Astrocyte of the hippocampus (primary cell): ENCODE data around the gene FHOD3.
"Not testable (repeated sequence)": the region's sequence is repeated elsewhere in the genome, so short reads cannot be mapped to it uniquely, and the experiment has no call there.

Experiments
- DNase-seq: peaks from one replicate; pipeline ENCODE4 v3.0.0; 2011; ENCODE audit warnings: low read depth, low spot score

The FHOD3 gene

DNA sequence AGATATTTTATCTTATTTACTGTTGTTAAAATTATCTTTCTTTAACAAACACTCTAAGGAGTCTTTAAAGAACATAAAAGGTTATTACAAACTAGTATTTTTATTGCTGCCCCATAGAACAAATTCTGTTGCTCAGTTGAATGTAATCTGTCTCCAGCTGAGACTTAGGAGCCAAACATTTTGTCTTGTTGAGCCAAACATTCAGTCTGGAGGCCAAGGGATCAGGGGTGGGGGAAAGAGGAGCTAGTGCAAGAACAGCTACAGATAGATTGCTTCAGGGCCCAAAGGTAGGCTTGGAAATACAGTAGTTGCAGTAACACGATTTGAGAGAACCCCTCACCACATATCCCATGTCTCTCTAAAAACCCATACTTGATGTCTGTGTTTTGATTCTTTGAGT lies 480.1 kb downstream of the FHOD3 start:
- no peak for DNase-seq

DNA sequence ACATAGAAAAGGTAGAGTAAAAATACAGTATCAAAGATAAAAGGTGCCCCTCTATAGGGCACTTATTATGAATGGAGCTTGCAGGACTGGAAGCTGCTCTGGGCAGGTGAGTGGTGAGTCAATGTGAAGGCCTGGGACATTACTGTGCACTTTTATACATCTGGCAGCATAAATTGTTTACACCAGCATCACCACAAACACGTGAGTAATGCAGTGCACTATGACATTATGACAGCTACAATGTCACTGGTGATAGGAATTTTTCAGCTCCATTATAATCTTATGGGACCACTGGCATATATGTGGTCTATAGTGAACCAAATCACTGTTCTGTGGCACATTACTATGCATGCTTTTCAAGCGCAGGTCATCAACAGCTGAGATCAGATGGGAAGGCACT lies 483.2 kb downstream of the FHOD3 start:
- peak; percentile 70 for DNase-seq

DNA sequence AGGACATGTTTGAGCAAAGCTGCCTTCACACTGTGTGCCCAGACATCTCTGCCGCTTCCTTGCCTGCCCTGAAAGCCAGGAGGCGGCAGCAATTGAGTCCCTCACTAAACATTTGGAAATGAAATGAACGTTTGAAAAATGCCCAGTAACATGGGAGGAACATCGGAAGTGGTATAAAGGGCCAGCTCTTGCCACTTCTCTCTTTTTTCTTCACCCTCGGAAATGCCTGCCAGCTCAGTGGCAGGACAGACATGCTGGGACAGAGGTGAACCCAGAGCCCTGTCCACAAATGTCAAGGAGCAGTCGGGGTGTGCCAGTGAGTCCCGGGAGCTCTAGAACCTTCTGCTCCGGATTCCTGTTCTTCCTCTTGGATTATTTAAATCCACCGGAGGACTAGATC lies 485.2 kb downstream of the FHOD3 start:
- DNase-seq: no peak

DNA sequence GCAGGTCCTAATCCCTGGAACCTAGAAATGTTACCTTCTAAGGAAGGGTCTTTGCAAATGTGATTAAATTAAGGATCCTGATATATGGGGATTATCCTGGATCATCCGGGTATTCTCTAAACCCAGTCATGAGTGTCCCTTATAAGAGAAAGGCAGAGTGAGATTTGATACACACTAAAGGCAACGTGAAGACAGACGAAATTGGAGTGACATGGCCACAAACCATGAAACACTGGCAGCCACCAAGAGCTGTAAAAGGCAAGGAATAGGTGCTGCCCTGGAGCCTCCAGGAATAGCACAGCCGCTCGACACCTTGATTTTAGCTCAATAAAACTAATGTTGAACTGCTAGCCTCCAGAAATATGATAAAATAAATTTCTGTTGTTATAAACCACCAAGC lies 486.3 kb downstream of the FHOD3 start:
- no peak for DNase-seq

DNA sequence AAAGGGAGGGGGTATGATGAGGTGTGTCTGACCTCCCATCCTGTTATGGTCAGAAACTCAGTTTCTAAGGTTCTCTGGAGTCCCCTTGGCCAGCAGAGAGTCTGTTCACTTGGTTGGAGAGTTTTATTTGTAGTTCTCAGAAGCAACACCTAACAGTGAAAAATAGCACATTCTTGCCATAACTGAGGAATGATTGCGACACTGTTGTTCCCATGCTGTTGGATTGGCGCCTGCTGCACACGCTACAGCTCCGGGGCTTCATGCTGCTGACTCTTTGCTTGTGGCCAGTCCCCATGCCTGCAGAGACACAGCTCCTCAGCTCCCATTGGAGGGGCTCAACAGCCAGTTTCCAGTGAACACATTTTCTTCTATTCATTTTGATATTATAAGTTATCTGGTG lies 489.2 kb downstream of the FHOD3 start:
- DNase-seq: peak; percentile 93

DNA sequence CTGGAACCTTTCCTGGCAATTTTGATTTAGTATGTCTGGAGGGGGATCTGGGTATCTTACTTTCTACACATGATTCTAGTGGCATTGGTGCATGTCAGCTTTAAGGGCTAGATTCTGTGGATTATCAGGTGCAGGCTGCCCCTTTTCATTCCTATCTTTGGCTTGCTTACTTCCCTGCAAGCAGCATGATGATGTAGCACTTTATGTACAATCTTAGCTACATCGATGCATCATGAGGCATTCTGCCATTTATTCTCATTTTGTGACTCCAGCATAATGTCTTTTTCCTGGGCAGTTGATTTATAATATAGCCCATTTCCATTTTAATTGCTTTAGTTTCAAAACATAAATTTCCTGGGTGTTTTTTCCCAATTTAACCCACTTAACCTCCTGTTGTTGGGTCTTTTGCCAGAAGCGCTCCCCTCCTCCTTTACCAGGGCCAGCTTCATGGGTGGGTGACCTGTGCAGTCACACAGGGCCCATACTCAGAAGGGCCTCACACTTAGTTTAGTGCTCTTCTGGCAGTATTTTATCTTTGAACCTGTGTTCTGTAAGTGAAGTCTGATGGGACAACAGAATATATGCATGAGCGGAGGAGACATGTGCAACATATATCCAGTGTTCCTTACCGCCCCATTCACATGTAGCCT lies 495.2 kb downstream of the FHOD3 start:
- DNase-seq: no peak

DNA sequence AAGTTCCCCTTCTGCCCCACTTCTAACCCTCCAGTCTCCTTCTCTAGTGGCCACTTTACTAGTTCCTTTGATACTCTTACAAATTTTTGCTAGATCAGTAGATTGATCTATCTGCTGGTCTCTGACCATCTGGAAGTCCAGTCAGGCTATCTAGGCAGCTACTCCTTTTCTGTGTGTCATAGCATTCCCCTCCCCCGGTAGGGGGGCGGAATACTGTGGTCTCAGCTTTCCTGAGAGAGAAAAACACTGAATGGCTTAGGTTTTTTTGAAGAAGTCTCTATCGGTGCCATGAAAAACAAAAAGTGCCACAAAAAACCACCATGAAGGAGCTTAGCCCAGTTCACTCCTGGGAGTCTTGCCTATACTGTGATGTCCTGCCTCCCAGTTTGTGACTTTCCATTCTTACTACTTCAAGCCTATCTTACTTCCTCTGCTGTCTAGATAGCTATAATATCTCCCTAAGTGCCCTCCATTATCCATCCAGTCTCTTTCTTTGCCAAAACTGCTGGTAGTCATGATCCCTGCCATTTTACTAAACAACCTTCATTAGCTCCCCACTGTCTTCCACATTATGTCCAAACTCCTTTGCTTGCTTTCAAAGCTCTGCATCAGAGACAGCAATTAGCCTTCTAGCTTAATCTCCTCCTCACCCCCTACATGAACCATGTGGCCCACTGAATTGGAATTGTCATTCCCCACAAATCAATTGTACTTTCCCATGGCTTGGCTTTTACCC lies 501.4 kb downstream of the FHOD3 start:
- peak; percentile 65 for DNase-seq

DNA sequence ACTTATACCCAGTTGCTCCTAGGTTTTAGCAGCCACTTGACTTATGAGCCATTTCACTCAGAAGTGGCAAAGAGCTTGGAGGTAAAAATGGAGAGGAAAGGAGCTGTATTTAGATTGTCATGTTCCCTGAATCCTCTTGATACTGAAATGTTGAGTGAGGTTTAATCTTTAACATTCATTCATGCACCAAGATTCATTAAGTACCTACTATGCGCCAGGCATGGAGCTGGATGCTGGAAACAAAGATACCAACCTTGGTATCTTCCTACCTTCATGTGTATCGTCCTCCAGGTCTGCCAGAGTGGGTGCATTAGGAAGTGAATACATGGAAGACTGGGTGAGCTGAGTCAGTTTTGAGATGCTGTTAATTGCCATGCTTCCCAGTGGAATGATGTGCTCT lies 507.6 kb downstream of the FHOD3 start:
- DNase-seq: no peak

DNA sequence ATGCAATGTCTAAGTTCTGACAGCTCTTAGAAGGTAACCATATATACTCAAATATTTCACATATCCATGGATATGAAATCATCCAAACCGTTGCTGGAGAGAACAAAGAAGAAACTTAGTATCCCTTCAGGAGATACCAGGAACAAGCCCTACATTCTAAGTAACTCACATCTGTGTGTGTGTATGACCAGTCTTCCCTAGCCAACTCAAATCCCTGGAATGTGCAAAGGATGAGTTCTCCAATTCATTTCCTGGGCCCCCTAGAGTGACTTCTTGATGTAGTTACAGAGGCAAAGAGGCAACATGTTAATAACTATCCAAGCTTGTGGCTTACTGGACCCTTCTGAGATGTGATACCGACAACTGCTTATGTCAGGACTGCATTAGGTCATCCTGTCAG lies 511.2 kb downstream of the FHOD3 start:
- DNase-seq: peak; percentile 24

DNA sequence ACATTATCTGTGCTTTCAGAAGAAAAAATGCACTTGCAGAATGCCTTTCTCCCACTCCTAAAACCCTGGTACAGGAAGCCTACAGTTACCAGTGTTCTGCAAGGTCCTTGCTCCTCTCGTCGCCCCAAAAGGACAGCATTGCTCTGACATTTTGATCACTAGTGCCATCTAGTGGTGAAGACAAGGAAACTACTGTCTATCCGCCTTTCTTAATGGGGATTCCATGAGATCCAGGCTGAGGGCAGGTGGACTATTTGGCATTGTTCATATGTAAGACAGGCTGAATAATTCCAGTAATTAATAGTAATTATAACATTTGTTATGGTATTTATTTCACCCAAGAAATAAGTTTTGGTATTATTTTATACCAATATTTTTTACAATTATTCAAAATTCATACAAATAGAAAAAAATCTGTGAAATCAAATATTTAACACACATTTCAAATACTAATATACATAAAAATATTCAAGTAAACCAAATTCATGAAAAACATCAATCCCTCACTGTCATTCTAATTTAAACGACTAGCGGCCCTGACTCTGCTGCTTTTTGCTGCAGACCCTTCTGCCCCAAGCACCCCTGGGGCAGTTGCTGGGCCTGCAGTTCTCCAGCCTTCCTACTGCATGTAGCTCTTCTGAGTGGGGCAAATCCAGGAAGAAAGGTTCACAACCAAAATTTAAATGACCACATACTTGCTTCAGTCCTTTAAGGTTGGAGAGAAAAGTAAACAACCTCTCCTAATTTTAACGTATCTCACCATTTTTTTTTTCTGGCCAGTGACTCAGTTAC lies 512.3 kb downstream of the FHOD3 start:
- DNase-seq: peak; percentile 81

DNA sequence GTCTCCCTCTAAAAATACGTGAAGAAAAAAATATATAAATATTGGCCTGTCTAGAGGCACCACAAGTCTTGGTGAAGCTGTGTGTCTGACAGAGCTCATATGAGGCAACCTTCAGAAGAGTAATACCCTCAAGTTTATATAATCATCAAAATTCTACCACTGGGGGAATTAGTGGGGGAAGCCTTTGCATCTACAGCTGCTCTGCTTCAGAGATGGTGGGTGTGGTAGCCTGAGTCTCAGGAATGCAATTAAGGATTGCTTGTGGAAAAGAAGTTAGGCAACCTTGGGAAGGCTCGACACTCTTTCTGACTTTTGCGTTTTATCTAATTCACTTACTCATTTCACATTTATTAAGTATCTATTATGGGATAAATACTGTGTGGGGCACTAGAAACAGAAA lies 513.9 kb downstream of the FHOD3 start:
- DNase-seq: no peak

DNA sequence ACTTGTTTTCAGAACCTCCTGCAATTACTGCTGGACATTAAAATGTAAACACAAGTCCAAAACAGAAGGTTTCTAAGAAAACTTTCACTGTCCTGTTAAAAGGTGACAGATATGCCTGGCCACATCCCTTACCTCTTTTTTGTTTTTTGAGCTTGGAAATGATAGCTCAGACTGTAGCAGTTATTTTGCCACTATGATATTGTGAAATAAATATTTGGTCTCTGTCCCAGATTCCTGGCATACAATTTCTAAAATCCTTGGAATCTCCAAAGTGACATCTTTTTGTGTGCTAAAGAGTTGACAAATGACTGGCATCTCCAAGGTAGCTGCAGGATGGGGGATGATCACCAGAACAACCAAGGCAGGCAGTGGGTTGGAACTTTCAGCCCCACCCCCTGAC lies 514.4 kb downstream of the FHOD3 start:
- DNase-seq: no peak

DNA sequence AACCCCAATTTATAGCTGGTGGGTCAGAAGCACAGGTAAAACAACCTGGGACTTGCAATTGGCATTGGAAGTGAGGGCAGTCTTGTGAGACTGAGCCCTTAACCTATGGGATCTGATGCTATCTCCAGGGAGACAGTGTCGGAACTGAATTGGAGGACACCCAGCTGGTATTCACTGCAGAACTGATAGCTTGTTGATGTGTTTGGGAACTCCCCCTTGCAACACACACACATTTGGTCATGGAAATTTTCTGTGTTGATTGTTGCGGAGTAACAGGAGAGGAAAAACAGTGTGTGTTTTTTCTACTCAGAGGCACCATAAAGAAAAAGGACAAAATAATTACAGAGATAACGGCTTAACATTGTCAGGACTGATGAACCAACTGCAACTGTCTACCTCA lies 515.2 kb downstream of the FHOD3 start:
- no peak for DNase-seq

DNA sequence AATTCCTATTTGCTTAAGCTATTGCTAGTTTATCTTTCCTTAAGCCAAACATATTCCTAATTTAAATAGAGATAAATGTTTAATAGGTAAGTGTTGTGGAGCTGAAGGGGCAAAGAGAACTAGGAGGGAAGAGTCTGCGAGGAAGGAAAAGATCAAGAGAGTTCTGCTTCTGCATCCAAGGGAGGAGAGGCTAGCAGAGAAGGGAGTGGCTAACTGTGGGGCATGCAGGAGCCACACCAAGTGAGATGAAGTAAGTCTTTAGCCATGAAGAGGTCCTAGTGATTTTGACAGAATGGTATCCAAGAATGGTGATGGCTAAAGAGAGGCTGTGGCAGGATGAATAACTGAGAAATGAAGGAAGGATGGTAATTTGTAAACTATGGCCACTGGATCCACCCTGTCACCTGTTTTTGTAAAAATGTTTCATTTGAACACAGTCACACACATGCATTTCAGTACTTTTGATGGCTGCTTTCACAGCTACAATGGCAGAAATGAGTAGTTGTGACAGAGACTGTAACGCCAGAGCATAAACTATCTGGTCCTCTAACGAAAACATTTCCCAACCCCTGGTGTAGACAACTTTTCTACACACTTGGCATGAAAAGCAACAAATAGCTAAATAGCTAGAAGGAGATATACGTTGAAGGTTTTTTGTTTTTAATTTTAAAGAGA lies 515.7 kb downstream of the FHOD3 start:
- DNase-seq: no peak

DNA sequence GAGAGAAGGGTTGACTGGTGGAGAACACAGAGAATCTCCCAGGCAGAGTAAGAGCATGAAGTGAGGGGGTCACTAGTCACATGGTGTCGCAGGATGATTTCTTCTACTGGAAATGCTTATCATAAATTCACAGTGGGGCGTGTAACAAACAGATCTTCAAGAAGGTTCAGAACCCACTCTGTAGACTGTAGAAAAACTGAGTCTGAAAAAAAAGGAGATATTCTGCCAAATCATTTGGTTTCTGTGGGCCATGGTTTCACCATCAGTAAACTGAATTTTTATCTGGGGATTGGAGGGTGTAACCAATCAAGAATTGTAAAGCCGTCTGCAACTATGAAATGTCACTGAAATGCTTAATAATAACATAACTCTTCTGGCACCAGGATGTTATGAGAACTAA lies 516.3 kb downstream of the FHOD3 start:
- no peak for DNase-seq

DNA sequence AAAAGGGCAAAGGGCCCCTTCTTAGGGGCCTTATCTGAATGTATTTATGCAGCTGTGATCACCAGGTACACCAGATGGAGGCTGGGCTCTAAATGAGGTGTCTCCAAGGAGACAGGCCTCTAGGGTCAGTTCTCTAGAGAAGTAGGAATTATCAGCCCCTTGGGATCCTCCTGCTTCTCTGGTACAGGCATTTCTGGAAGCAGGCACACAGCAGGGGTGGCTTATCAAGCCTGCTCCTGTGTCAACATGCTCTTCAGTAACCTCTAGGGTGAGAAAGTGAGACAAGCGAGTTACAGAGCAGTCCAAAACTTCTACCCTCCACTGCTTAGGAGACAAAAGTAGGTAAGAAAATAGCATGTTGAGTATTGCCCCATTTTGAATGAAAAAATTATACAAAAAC lies 517.5 kb downstream of the FHOD3 start:
- DNase-seq: no peak

DNA sequence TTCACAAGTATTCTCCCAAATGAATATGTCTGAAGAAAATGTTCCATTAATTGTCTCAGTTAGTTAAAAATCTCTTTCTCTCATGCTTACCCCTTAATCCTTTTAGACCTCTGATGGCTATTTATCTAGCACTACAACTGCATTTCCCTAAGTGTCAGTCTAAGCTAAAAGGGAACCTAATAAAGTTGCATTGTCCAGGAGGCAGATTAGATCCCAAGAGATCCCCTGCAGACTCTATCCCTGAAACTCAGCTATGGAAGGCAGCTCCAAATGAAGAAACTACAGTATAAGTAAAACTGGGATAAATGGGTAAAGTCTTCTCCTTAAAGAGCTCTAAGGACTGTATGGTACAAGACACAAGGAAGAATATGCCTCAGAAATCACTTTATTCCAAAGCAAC lies 518.6 kb downstream of the FHOD3 start:
- not testable (repeated sequence) for DNase-seq

DNA sequence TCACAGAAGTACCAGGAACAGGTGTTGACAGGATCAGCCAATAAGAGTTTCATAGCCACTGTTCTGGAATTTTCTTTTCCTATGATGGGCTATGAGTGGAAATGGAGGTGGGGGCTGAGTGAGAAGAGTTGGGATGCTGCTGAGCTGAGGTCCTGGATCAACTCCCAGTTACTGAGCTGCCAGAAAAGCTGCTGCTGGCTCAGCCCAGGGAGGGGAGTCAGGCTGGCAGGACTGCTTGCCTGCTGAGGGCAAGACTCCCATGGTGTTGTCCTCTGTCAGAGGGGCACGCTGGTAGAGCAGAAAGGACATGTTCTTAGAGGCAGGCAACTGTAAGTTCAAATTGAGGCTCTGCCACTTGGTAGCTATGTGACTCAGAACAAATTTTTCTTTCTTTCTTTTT lies 519.5 kb downstream of the FHOD3 start:
- DNase-seq: peak; percentile 17

DNA sequence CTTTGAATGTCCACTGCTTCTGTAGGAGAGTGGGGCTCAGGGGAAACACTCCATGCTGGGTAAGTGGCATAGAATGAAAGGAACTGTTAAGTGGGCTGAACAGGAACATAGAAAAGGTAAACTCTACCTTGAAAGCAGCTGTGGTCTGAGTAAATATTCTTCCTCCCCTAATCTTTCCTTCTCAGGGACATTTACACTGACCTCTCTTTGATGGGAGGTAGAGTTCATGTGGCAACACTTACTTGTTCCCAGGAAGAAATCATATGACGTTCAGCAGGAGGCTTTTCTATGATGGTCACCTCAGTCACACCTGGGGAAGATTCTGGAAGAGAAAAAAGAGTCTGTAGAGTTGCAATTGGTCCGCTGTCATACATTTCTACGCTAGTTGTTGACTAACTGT lies 521.1 kb downstream of the FHOD3 start:
- no peak for DNase-seq

DNA sequence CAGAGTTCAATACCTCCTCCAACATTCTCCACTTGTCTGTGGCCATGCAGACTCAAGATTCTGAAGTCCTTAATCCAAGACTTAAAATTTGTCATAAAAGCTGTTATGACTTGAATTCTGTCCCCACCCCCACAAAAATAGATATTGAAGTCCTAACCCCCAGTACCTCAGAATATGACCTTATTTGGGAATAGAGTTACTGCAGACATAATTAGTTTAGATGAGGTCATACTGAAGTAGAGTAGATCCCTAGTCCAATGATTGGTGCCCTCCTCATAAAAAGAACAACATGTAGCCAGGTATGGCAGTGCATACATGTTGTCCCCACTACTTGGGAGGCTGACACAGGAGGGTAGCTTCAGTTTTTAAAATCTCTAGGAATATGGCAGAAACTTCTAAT lies 522.1 kb downstream of the FHOD3 start:
- DNase-seq: no peak

DNA sequence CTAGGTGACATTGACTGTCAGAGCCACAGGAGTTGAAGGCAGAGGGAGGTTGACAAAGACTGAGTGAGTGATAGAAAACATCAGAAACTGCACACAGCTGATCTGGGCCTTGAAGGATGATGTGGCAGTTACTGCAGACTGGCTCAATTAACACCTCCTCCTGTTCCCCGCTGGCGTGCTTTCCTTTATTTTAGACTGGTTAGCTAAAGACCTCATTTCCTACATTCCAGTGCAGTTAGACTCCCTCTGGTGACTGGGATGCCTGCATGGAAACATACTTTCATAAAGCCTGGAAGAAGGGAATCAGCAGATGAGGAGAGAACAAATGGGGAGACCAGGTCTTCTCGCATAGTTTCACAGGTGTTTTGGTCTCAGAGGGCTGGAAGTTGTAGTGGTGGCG lies 524.2 kb downstream of the FHOD3 start:
- peak; percentile 17 for DNase-seq

DNA sequence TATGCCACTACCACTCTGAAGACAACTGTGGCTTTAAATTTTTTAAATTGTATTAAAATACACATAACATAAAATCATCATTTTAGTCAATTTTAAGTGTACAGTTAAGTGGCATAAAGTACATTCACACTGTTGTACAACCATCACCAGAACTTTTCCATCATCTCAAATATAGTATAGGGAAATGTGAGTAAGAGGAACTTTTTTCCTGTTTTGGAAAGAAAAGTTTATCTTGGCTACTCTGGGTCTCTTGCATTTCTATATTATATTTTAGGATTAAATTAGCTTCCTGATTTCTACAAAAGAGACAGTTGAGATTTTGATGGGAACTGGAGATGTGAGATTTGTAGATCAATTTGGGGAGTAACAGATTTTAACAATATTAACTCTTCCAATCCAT lies 528.0 kb downstream of the FHOD3 start:
- no peak for DNase-seq
